ENCODE measurements around the gene CPED1. TPM values are rescaled to one million over a fixed set of nuclear protein-coding genes. Genes with fewer than 3 reads are reported as not detected.

CPED1 gene
- total RNA-seq, 1 donor from 2014 or later = 27.3 TPM

GRCh38 chr7:121331574-121331973 lies 343.1 kb downstream of the CPED1 start:
- H3K4me1 ChIP-seq = peaks cover 20% of the 10 kb centered on the region
- intact Hi-C loops (cut with DNase I) = no loop called here

GRCh38 chr7:121334376-121334775 lies 345.9 kb downstream of the CPED1 start:
- no peak overlapping the region for H3K27ac ChIP-seq
- no peaks in the 10 kb centered on the region for H3K36me3 ChIP-seq
- intact Hi-C loops (cut with DNase I) = no loop called here
- H3K27me3 ChIP-seq = no peaks in the 10 kb centered on the region
- no peak for DNase-seq (ENCODE audit: extremely low spot score in 2 of 2)
- TF ChIP-seq CTCF (IDR thresholded peaks at IDR 0.05) (no peak), POLR2AphosphoS5 (IDR thresholded peaks at IDR 0.05; ENCODE audit: insufficient read depth in 1 of 2, low read depth in 1 of 2) (no peak), POLR2A (IDR thresholded peaks at IDR 0.05) (no peak)
- H3K4me3 ChIP-seq = no peak overlapping the region
- H3K9me3 ChIP-seq = no peaks in the 10 kb centered on the region
- peaks cover 10% of the 10 kb centered on the region for H3K4me1 ChIP-seq

More at GRCh38 chr7:121331574-121331973, 343.1 kb downstream of the CPED1 start:
- H3K9me3 ChIP-seq = no peaks in the 10 kb centered on the region
- no peaks in the 10 kb centered on the region for H3K36me3 ChIP-seq
- TF ChIP-seq CTCF (IDR thresholded peaks at IDR 0.05) = no peak
- no peak for TF ChIP-seq POLR2A (IDR thresholded peaks at IDR 0.05)
- TF ChIP-seq POLR2AphosphoS5 (IDR thresholded peaks at IDR 0.05; ENCODE audit: insufficient read depth in 1 of 2, low read depth in 1 of 2) = no peak
- no peaks in the 10 kb centered on the region for H3K27me3 ChIP-seq
- peak overlapping the region in 1 of 2 donors; percentile 46 for H3K4me3 ChIP-seq
- no peak overlapping the region for H3K27ac ChIP-seq
- DNase-seq (ENCODE audit: extremely low spot score in 2 of 2) = no peak

DNA sequence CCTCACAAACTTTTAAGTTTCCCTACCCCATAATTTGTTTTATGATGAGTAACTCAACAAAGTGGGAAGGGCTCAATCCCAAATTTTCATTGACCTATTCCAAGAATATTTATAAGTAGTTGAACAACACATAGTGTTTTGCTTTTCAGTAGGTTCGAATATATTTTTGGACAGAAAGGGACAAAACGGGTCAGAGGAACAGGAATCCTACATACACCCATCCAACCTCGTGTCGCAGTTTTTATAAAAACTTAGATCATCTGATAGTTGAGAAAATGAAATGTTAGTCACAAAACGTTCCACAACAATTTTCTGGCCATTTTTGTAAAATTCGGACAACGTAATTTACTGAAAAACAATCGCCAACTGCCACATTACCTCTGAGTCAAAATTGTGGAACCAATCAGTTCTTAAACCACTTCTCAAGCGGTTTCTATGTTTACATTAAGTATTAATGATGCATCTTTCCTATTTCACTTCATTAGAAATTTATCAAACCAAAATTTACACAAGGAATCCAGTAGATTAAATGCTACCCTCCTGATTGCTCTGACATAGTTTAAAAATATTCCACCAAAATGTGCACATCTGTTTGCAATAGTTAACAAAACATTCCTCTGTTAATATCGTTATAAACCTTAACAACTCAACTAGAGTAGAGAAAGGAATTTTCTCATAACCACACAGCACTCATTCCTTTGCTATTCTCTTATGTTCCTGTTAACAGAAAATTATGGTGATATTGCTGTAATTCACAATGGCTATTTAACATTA lies 346.6 kb downstream of the CPED1 start:
- H3K27me3 ChIP-seq = no peaks in the 10 kb centered on the region
- no peaks in the 10 kb centered on the region for H3K36me3 ChIP-seq
- peaks cover 3% of the 10 kb centered on the region for H3K4me1 ChIP-seq
- no peak for TF ChIP-seq POLR2AphosphoS5 (IDR thresholded peaks at IDR 0.05; ENCODE audit: insufficient read depth in 1 of 2, low read depth in 1 of 2)
- TF ChIP-seq POLR2A (IDR thresholded peaks at IDR 0.05) = no peak
- TF ChIP-seq CTCF (IDR thresholded peaks at IDR 0.05) = no peak
- DNase-seq (ENCODE audit: extremely low spot score in 2 of 2) = no peak
- H3K4me3 ChIP-seq = no peak overlapping the region
- no peak overlapping the region for H3K27ac ChIP-seq
- H3K9me3 ChIP-seq = no peaks in the 10 kb centered on the region
- intact Hi-C loops (cut with DNase I) = no loop called here

- Histone ChIP-seq H3K27me3 (no peaks in the 10 kb centered on the region), H3K9me3 (no peaks in the 10 kb centered on the region), H3K4me3 (no peak overlapping the region), H3K27ac (no peak overlapping the region), H3K4me1 (no peaks in the 10 kb centered on the region), H3K36me3 (no peaks in the 10 kb centered on the region)
- TF ChIP-seq POLR2A (IDR thresholded peaks at IDR 0.05) = no peak
- no peak for TF ChIP-seq CTCF (IDR thresholded peaks at IDR 0.05)
- TF ChIP-seq POLR2AphosphoS5 (IDR thresholded peaks at IDR 0.05; ENCODE audit: insufficient read depth in 1 of 2, low read depth in 1 of 2) = no peak
- intact Hi-C loops (cut with DNase I) = no loop called here
- no peak for DNase-seq (ENCODE audit: extremely low spot score in 2 of 2)
Observed at GRCh38 chr7:121336579-121336978, 348.1 kb downstream of the CPED1 start.

DNA sequence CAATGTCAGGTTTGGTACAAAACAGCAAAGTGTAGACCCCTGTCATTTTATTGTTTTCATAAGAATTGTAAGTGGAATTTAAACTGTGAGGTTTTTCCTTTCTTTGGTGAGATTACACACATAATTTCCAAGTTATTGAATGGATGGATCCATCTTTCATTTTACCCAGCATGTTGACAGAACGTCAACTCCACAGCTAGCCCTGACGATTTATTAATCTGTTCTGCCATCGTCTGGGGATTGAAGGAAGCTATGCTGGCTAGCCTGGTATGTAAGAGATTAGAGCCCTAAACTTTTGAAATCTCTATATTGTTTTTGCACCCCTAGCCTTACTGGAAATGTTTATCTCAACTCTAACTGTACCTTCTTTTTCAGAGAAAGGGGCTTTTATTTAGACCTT lies 348.9 kb downstream of the CPED1 start:
- Histone ChIP-seq H3K4me3 (no peak overlapping the region), H3K27ac (peak overlapping the region; percentile 31), H3K27me3 (no peaks in the 10 kb centered on the region), H3K4me1 (no peaks in the 10 kb centered on the region), H3K36me3 (no peaks in the 10 kb centered on the region), H3K9me3 (no peaks in the 10 kb centered on the region)
- DNase-seq (ENCODE audit: extremely low spot score in 2 of 2) = no peak
- intact Hi-C loops (cut with DNase I) = no loop called here
- TF ChIP-seq CTCF (IDR thresholded peaks at IDR 0.05) = no peak

Data from vagina (tissue), 2 donors.